ENCODE results near the gene OR6V1. TPM values are rescaled to one million over a fixed set of nuclear protein-coding genes. Genes with fewer than 3 reads are reported as not detected.

Gene OR6V1, protein sequence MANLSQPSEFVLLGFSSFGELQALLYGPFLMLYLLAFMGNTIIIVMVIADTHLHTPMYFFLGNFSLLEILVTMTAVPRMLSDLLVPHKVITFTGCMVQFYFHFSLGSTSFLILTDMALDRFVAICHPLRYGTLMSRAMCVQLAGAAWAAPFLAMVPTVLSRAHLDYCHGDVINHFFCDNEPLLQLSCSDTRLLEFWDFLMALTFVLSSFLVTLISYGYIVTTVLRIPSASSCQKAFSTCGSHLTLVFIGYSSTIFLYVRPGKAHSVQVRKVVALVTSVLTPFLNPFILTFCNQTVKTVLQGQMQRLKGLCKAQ
- not detected in 2 replicates for total RNA-seq

DNA sequence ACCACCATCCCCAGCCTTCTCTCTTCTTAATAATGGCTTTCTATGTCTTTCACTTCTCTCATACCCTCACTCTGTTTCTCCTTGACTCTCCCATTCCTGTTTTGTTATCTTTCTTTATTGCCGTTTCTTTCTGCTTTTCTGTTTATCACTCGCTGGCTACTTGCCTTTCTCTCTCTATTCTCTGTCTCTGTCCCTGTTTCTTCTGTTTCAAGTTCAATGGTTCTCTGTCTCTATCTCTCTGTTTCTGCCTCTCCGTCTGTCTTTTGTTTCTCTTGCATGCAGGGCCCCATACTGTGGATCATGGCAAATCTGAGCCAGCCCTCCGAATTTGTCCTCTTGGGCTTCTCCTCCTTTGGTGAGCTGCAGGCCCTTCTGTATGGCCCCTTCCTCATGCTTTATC lies at the start of gene OR6V1:
TSS of gene OR6V1 (plus strand) at position 301 of the 400 bp plus-strand sequence. CDS start at position 301, 0 bp downstream.

DNA sequence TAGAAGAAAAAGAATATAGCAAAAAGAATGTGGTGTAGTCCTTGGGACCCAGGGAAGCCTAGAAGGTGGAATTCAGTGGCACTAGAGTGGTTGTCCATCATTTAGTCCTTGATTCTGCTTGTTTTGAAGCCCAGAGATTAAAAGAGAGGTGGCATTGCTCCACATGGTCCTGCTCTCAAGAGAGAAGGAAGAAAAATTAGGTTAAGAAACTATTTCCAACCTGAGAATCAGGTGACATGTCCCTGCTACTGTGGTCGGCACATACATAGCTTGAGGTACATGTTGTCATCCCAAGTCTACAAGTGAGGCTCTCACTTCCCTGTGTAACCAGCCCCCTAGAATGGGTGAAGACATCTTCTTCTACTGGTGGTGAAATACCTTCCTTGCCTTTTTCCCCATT lies 25.1 kb upstream of the OR6V1 start, which contains the start of gene OR9A2:
TSS of gene OR9A2 (minus strand) at position 101 of the 400 bp plus-strand sequence. CDS start at position 101, 0 bp downstream.

Other genes with a start within 250 kb of the OR6V1 start
- under 0.01 and 0.72 TPM in 2 replicates for gene EPHB6, start 197.3 kb upstream of the OR6V1 start, total RNA-seq
- under 0.01 TPM in 1 of 2 replicates, not detected in the other for gene TRPV6, start 166.6 kb upstream of the OR6V1 start, total RNA-seq
- gene TRPV5, start 118.6 kb upstream of the OR6V1 start, total RNA-seq = not detected in 2 replicates
- not detected in 2 replicates for gene LLCFC1, start 112.9 kb upstream of the OR6V1 start, total RNA-seq
- gene KEL, start 90.0 kb upstream of the OR6V1 start, total RNA-seq = 0.72 TPM in 1 of 2 replicates, not detected in the other
- not detected in 2 replicates for gene OR9A2, start 25.2 kb upstream of the OR6V1 start, total RNA-seq
- not detected in 2 replicates for gene PIP, start 79.7 kb downstream of the OR6V1 start, total RNA-seq
- gene TAS2R39, start 131.1 kb downstream of the OR6V1 start, total RNA-seq = not detected in 2 replicates
- 0.24 TPM in 1 of 2 replicates, not detected in the other for gene TAS2R40, start 169.7 kb downstream of the OR6V1 start, total RNA-seq
- gene GSTK1, start 211.1 kb downstream of the OR6V1 start, total RNA-seq = 94.2 and 99.5 TPM in 2 replicates
- 3.0 and 13.5 TPM in 2 replicates for gene TMEM139, start 232.6 kb downstream of the OR6V1 start, total RNA-seq
- 10.0 and 15.7 TPM in 2 replicates for gene CASP2, start 236.0 kb downstream of the OR6V1 start, total RNA-seq